ENCODE results near the gene LRRC36. TPM values are rescaled to one million over a fixed set of nuclear protein-coding genes. Genes with fewer than 3 reads are reported as not detected.

Gene LRRC36
- total RNA-seq, 2 donors from 2014 or later: 1.1 TPM; not detected in 1

Other genes with a start within 250 kb of the LRRC36 start
- 10 to 100 TPM in 1 of 2 donors, 1 to 10 TPM in 1; 10.0 to 14.0 TPM for gene PHAF1, start 216.9 kb upstream of the LRRC36 start, total RNA-seq
- 1 to 10 TPM; 4.4 to 4.9 TPM for gene B3GNT9, start 175.8 kb upstream of the LRRC36 start, total RNA-seq
- 10 to 100 TPM; 27.5 to 37.1 TPM for gene TRADD, start 166.9 kb upstream of the LRRC36 start, total RNA-seq
- 10 to 100 TPM; 12.0 to 27.1 TPM for gene FBXL8, start 166.9 kb upstream of the LRRC36 start, total RNA-seq
- 10 to 100 TPM; 23.6 TPM for gene HSF4, start 162.1 kb upstream of the LRRC36 start, total RNA-seq
- gene NOL3, start 156.3 kb upstream of the LRRC36 start, total RNA-seq: 10 to 100 TPM; 26.2 to 31.0 TPM
- gene MATCAP1, start 142.9 kb upstream of the LRRC36 start, total RNA-seq: 10 to 100 TPM; 24.0 to 43.0 TPM
- gene EXOC3L1, start 136.7 kb upstream of the LRRC36 start, total RNA-seq: 1 to 10 TPM; 2.3 to 4.6 TPM
- gene E2F4, start 134.7 kb upstream of the LRRC36 start, total RNA-seq: 10 to 100 TPM; 53.3 to 89.0 TPM
- gene ELMO3, start 127.7 kb upstream of the LRRC36 start, total RNA-seq: 10 to 100 TPM; 60.7 to 75.6 TPM
- 10 to 100 TPM; 42.8 to 69.0 TPM for gene TMEM208, start 99.7 kb upstream of the LRRC36 start, total RNA-seq
- 10 to 100 TPM; 21.6 to 47.2 TPM for gene FHOD1, start 79.3 kb upstream of the LRRC36 start, total RNA-seq
- 1 to 10 TPM in 1 of 2 donors, under 1 TPM in 1; 0.48 to 2.1 TPM for gene SLC9A5, start 77.8 kb upstream of the LRRC36 start, total RNA-seq
- 10 to 100 TPM; 13.1 to 14.7 TPM for gene PLEKHG4, start 47.3 kb upstream of the LRRC36 start, total RNA-seq
- under 1 TPM in 1 of 2 donors, not detected in 1; 0.24 TPM for gene KCTD19, start 74 bp upstream of the LRRC36 start, total RNA-seq
- 10 to 100 TPM in 1 of 2 donors, 1 to 10 TPM in 1; 3.7 to 12.3 TPM for gene TPPP3, start 66.7 kb downstream of the LRRC36 start, total RNA-seq
- gene ZDHHC1, start 89.7 kb downstream of the LRRC36 start, total RNA-seq: 1 to 10 TPM; 7.9 to 8.7 TPM
- gene HSD11B2, start 104.3 kb downstream of the LRRC36 start, total RNA-seq: 100 to 1,000 TPM; 348 to 378 TPM
- gene ATP6V0D1, start 154.3 kb downstream of the LRRC36 start, total RNA-seq: 100 to 1,000 TPM; 194 to 195 TPM
- not detected for gene AGRP, start 156.7 kb downstream of the LRRC36 start, total RNA-seq
- gene RIPOR1, start 202.0 kb downstream of the LRRC36 start, total RNA-seq: 10 to 100 TPM; 14.4 to 19.0 TPM
- gene CTCF, start 235.7 kb downstream of the LRRC36 start, total RNA-seq: 10 to 100 TPM; 37.0 to 47.3 TPM

Data from colonic mucosa (tissue), 2 donors.